GM18502 (cell line): Measurements from ENCODE around the gene MRPL12.
"Not testable (repeated sequence)": the region's sequence is repeated elsewhere in the genome, so short reads cannot be mapped to it uniquely, and the experiment has no call there.

ENCODE experiments used
- ATAC-seq: cut with Tn5 transposase; IDR thresholded peaks from one replicate; pipeline ENCODE4 v1.9.1; 2021; ENCODE audit warnings: mild to moderate bottlenecking; ENCODE audit not compliant: unreplicated experiment, poor library complexity

MRPL12 gene

DNA sequence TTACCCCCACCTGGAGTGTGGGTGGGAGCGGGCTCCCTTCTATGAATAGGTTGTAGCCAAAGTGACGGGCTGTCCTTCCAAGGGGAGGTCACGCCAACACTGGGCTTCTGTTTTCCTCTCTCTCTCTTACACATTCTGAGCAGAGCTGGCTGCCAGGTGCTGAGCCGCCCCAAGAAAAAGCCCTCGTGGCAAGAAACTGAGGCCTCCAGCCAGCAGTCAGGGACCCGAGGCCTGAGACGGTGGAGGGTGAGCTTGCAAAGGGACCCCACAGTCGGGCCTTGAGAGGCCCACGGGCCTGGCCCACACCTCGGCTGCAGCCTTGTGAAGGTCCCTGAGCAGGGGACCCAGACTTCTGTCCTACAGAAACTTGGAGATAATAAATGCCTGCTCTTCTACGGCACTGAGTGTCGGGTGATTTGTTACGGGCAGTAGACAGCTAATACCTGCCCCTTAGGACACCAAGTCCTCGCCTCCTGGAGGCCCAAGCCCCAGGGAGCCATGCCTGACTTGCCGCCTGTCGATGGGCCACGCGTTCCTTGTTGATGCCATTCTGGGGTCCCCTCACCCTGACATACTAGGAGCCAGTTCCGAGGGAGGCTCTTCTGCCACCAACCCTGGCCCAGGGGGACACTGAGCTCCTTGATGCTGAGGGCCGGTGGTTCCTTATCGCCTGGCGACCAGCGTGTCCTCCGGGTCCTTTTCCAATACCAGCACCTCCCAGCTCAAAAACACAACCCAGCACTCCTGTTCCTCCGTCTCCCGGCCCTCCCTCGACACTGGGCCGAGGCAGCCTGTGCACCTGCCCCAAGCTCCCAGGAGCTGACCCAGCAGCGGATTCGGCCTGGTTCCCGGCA, 35.0 kb downstream of the MRPL12 start:
- ATAC-seq: no peak

DNA sequence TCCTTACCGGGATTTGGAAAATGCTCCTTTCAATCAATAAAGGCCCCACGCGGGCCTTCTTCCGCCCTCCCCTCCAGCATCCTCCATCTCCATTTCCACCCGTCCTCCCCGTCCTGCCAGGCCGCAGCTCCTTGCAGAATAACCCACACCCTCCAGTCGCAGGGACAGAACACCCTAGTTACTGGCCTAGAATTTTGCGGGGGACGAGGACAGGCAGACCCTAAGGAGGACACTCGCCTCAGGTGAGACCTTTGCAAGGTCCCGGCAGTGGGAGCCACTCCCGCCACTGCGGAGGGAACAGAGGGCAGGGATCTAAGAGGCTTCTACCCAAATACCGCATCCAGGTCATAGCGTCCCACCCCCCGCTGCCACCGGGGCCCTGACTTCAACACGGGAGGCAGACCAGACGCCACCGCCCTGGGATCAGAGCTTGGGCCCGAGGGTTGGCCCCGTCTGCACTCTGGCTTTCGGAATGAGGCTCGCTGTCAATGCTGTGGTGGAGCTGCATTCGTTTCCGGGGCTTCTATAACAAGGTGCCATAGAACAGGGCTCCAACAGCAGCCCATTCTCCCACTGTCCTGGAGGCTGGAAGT, 35.7 kb downstream of the MRPL12 start:
- no peak for ATAC-seq

DNA sequence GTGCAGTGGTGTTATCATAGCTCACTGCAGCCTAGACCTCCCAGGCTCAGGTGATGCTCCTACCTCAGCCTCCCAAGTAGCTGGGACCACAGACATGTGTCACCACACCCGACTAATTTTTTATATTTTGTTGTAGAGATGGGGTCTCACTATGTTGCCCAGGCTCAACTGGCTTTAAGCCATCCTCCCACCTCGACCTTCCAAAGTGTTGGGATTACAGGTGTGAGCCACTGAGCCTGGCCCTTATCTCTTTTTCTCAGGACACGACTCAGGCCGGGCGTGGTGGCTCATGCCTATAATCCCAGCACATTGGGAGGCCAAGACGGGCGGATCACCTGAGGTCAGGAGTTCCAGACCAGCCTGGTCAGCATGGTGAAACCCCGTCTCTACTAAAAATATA, 36.4 kb downstream of the MRPL12 start:
- ATAC-seq: not testable (repeated sequence)

- ATAC-seq: no peak
Observed at GRCh38 chr17:81740395-81740961, 37.3 kb downstream of the MRPL12 start.

- ATAC-seq: no peak
Observed at GRCh38 chr17:81741049-81741593, 38.0 kb downstream of the MRPL12 start.

- no peak for ATAC-seq
Observed at GRCh38 chr17:81741594-81742452, 38.7 kb downstream of the MRPL12 start.
